SIG-M5 treated with dmso at 0.1 percent for 504 hours (cell line): ENCODE results near the gene PLXNA4.
"Not testable (repeated sequence)": the region's sequence is repeated elsewhere in the genome, so short reads cannot be mapped to it uniquely, and the experiment has no call there.

Experiments used
- DNase-seq: peaks from one replicate; lab custom pipeline; 2025; ENCODE audit not compliant: unreplicated experiment; lab: John Stamatoyannopoulos, UW

Gene PLXNA4

DNA sequence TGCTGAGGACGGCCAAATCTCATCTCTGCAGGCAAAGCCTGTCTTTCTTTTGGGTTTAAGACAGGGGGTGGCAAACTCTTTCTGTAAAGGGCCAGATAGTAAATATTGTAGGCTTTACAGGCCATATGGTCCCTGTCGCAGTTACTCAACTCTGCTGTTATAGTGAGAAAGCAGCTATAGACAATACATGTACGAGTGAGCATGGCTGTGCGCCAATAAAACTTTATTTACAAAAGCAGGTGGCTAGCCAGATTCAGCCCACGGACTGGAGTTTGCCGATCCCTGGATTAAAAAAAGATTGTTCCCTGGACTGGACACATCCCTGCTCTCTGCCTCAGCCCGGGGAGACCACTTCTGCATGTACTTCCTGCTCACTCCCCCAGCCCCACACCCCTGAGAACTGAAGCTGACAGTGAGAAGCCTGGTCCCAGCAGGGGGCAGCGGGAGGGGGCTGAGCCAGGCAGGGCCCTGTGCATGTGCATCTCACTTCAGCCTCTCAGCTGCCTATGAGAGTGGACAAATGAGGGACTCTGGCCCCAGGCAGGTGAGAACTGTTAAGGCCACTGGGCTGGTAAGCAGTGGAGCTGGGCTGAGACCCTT is 392.4 kb downstream of the PLXNA4 start:
- no peak for DNase-seq

- no peak for DNase-seq
Measured at GRCh38 chr7:132182992-132183391, 393.3 kb downstream of the PLXNA4 start.

DNA sequence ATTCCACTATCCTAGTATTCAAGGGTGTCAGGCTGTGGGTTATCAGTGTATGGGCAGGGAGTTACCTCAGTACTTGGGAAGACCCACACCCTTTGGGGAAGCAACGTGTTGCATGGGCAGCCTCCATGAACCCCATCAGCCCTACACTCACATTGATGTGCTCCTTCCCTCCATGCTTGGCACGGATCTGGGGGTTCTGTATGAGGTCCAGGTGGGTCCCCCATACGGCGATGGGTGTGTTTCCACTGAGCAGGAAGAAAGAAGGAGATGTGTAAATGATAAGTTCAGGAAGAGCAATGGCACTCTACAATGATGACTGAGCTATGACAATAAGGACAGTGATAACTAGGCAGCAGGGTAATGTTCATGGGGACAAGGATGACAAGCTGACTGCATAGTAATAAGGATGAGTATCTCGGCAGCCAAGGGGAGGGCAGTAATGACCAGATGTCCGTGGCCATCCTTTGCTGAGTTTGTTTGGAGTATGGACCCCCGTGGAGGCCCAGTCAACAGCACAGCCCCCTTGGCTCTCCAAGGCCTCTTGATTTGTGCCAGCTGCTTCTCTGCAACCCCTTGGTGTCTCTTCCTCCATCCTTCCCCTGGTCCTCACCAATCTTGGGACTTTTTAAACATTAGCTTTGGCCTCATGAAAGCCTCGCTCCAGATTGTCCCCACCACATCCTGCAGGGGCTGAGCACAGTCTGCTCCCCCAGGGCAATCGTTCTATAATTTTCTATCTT is 394.2 kb downstream of the PLXNA4 start:
- no peak for DNase-seq

- no peak for DNase-seq
Measured at GRCh38 chr7:132181371-132181770, 394.9 kb downstream of the PLXNA4 start.

DNA sequence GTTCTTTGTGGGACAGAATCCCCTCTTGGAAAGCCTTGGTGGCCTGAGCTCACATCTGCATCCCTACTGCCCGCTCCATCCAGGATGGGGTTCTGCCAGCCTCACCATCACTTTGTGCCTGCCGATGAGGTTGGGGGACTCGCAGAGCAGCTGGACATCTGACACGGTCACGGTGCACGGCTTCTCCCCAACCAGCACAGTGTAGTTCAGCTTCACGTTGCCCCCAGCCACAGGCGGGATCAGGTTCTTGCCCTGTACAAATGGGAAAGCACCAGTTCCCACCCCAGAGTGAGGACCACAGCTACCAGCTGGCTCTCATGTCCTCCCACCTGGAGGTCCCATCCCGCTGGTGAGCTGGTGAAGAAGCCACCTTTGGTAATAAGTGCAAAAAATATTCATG is 395.8 kb downstream of the PLXNA4 start:
- no peak for DNase-seq

- no peak for DNase-seq
Measured at GRCh38 chr7:132179681-132180080, 396.6 kb downstream of the PLXNA4 start.

DNA sequence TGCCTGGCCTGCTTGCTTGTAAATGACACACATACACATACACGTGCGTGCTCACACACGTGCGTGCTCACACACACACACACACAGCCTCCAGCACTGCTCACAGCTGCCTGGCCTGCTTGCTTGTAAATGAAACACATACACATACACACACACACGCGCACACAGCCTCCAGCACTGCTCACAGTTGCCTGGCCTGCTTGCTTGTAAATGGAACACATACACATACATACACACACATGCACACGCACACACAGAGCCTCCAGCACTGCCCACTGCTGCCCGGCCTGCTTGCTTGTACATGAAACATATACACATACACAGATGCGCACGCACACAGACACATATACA is 397.2 kb downstream of the PLXNA4 start:
- DNase-seq, result no peak

- not testable (repeated sequence) for DNase-seq
Measured at GRCh38 chr7:132178402-132179079, 397.7 kb downstream of the PLXNA4 start.

- no peak for DNase-seq
Measured at GRCh38 chr7:132177708-132178401, 398.4 kb downstream of the PLXNA4 start.

DNA sequence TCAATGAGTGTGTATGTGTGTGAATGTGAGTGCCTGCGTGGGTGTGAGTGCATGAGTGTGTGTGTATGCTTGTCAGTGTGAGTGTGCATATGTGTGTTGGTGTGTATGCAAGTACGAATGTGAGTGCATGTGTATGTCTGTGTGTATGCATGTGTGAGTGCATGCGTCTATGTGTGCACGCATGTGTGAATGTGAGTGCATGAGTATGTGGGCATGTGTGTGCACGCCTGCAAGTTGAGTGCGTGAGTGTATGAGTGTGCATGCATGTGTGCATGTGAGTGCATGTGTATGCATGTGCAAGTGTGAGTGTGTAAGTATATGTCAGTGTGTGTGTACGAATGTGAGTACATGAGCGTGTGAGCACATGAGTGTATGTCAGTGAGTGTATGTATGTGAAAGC is 399.6 kb downstream of the PLXNA4 start:
- no peak for DNase-seq

GRCh38 chr7:132171130-132171576 is 405.1 kb downstream of the PLXNA4 start:
- DNase-seq, result no peak

DNA sequence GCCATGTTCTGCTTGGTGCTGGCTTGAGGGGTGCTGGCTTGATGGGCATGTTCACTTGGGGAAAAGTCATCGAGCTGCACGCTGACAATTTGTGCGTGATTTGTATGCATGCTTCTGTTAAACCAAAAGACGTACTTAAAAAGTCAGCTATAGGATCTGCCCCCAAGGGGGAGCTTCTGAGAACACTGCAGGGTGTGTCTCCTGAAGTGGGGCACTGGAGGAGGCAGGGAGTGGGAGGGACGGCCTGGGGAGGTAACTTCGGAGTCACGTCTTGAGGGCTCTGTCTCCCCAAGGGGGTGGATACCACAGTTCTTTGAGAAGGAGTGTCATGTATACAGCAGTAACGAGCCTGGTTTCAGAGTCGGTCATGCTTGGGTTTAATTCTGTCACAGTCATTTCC is 406.5 kb downstream of the PLXNA4 start:
- DNase-seq, result no peak

DNA sequence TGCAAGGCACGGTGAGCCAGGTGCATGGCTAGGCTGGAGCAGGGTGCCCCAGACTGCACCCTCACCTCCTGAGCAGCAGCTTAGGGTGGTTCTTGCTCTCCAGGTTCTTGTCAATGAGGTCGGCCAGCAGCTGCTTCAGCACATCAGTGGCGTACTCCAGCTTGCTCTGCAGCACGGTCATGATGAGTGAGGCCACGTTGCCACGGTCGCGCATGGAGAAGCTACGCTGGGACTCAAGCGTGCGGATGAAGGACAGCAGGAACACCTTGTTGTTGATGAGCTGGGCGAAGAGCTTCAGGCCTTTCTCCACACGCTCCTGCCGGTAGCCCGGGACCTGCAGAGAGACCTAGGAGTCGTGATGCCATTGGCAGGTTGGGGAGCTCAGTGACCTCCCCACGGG is 408.0 kb downstream of the PLXNA4 start:
- DNase-seq, result no peak

GRCh38 chr7:132165695-132166094 is 410.6 kb downstream of the PLXNA4 start:
- DNase-seq, result not testable (repeated sequence)

DNA sequence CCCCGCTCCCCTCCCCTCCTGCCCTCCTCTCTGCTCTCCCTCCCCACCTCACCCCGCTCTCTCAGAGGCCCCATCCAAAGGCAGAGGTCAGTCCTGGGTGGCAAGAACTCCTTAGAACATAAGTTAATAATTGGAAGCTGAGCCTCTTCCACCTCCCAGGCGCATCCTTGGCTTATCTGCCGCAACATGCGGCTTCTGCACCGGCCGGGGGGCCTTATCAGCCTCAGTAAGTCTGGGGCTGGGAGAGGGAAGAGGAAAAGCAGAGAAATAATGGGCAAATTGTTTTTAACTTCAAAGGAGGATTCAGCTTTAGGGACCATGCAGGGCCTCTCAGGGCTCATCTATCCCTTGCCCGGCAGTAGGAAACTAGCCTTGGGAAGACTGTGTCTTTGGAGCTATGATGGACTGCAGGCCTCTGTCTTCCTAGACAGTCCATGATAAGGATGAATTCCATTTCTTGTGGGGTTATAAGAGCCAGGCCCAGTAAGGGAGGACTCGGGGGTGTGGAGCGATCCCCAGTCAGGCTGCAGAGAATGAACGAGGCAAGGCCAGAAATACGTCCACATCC is 411.6 kb downstream of the PLXNA4 start:
- no peak for DNase-seq

- DNase-seq, result no peak
Measured at GRCh38 chr7:132162556-132163144, 413.6 kb downstream of the PLXNA4 start.

- no peak for DNase-seq
Measured at GRCh38 chr7:132161976-132162375, 414.3 kb downstream of the PLXNA4 start.

DNA sequence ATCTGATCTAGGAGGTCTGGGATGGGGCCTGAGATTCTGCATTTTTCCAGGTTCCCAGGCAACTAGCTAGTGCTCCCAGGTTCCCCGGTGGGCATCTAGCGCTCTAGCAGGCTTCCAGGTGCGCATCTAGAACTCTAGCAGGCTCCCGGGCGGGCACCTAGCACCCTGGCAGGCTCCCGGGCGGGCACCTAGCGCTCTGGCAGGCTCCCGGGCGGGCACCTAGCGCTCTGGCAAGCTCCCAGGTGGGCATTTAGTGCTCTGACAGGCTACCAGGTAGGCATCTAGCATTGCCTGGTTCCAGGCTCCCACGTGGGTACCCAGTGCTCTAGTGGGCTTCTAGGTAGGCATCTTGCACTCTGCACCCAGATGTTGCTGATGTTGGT is 414.7 kb downstream of the PLXNA4 start:
- no peak for DNase-seq

GRCh38 chr7:132160611-132161532 is 415.4 kb downstream of the PLXNA4 start:
- DNase-seq, result no peak

GRCh38 chr7:132158841-132159240 is 417.4 kb downstream of the PLXNA4 start:
- no peak for DNase-seq
